GM13976 (cell line): ENCODE measurements around the gene KIF6.

Experiments used
- DNase-seq: peaks from one replicate; pipeline ENCODE4 v3.0.0; 2012; ENCODE audit warnings: low spot score
- in situ Hi-C: fragments of 300-500 bp; cut with MboI; formaldehyde crosslinking; loops from one replicate; pipeline ENCODE4 v1.12.0; 2022; ENCODE audit warnings: low sequenced_read_pairs, mixed read lengths, inconsistent platforms; ENCODE audit not compliant: unreplicated experiment
- TF ChIP-seq, protein P1 (sequence below): IDR thresholded peaks from 2 replicates; pipeline ENCODE4 v1.5.1; 2012; ENCODE audit warnings: borderline replicate concordance, mild to moderate bottlenecking; ENCODE audit not compliant: insufficient read depth; ENCODE audit errors: extremely low read depth, missing control alignments, control extremely low read depth

The KIF6 gene

GRCh38 chr6:39388606-39389483 lies 336.4 kb downstream of the KIF6 start:
- TF ChIP-seq, protein P1, sequence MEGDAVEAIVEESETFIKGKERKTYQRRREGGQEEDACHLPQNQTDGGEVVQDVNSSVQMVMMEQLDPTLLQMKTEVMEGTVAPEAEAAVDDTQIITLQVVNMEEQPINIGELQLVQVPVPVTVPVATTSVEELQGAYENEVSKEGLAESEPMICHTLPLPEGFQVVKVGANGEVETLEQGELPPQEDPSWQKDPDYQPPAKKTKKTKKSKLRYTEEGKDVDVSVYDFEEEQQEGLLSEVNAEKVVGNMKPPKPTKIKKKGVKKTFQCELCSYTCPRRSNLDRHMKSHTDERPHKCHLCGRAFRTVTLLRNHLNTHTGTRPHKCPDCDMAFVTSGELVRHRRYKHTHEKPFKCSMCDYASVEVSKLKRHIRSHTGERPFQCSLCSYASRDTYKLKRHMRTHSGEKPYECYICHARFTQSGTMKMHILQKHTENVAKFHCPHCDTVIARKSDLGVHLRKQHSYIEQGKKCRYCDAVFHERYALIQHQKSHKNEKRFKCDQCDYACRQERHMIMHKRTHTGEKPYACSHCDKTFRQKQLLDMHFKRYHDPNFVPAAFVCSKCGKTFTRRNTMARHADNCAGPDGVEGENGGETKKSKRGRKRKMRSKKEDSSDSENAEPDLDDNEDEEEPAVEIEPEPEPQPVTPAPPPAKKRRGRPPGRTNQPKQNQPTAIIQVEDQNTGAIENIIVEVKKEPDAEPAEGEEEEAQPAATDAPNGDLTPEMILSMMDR, result no peak
- no peak for DNase-seq
- in situ Hi-C loops, result no loop called here

GRCh38 chr6:39387785-39388184 lies 337.4 kb downstream of the KIF6 start:
- TF ChIP-seq, protein P1, result no peak
- DNase-seq, result no peak
- in situ Hi-C loops, result no loop called here

DNA sequence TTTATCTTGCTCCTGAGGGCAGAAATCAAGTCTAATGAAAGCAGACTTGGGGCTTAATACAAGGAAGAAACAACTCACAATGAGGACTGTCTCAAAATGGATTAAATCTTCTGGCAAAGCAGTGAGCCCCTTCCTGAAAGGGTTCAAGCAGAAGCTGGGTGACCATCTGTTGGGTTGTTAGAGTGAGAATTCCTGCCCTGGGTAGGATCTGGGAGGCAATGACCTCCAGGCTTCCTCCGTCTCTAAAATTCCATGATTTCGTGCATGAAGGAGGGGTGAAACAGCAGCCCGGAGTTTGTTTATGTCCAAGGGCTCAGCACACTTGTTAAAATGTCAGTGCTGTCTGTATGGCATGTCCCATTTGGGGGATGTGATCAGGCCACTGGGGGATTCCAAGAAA lies 338.7 kb downstream of the KIF6 start:
- in situ Hi-C loops, result no loop called here
- TF ChIP-seq, protein P1, result no peak
- no peak for DNase-seq

DNA sequence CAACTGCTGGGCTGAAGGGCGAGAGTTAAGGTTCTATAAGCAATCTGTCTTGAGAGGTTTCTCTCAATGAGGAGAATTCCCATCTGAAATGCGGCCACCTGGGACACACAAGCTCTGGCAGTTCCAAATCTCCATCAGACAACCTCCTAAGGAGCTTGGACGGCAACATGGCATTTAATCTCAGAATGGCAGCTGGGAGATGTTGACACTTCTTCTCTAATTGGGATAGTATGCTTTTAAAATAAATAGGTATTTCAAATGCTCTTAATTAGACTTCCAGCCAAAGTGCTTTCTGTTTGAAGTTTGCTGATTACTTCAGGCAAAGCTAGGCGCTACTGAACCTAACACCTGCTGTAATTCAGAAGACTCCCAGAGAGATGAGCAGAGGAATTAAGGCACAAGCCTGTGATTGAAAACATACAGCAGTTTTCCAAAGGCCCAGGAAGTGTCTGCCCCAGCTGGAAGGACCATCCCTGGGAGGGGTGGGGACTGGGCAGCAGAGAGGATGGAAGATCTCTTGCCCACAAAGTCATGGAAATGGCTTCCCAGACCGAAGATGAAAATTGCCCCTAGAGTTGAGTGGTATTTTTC lies 343.6 kb downstream of the KIF6 start:
- no peak for DNase-seq
- in situ Hi-C loops, result no loop called here
- TF ChIP-seq, protein P1, result no peak

GRCh38 chr6:39380837-39381549 lies 344.2 kb downstream of the KIF6 start:
- no peak for DNase-seq
- in situ Hi-C loops, result no loop called here
- TF ChIP-seq, protein P1, result no peak

GRCh38 chr6:39378960-39379425 lies 346.2 kb downstream of the KIF6 start:
- in situ Hi-C loops, result no loop called here
- DNase-seq, result no peak
- TF ChIP-seq, protein P1, result no peak
